Urinary bladder (tissue), 4 donors: ENCODE measurements around the gene PRAME. TPM values are rescaled to one million over a fixed set of nuclear protein-coding genes. Genes with fewer than 3 reads are reported as not detected.
"Not testable (repeated sequence)": the region's sequence is repeated elsewhere in the genome, so short reads cannot be mapped to it uniquely, and the experiment has no call there.

Experiments used
- DNase-seq: peaks from one replicate; pipeline ENCODE4 v3.0.0-alpha.2; 2015; ENCODE audit errors: extremely low spot score
- H3K27ac ChIP-seq: one replicate; pipeline ENCODE4 v1.5.1; 2013; ENCODE audit warnings: low read depth, mild to moderate bottlenecking, moderate library complexity
- H3K36me3 ChIP-seq: one replicate; pipeline ENCODE4 v1.6.1; 2013; ENCODE audit warnings: mild to moderate bottlenecking, moderate library complexity; ENCODE audit not compliant: insufficient read depth
- H3K4me1 ChIP-seq: one replicate; pipeline ENCODE4 v1.6.1; 2013; ENCODE audit warnings: mild to moderate bottlenecking, moderate library complexity; ENCODE audit not compliant: insufficient read depth
- H3K4me3 ChIP-seq: one replicate; pipeline ENCODE4 v1.5.1; 2013; ENCODE audit warnings: low read depth, low read length
- WGBS: extraction: QIAGEN DNeasy Blood & Tissue Kit; methylation state at CpG from one replicate; pipeline ENCODE4 v1.1.7; 2013; 5-methylcytosine and 5-hydroxymethylcytosine counted together
- polyA plus RNA-seq: library from polyadenylated mRNA; stranded (reverse); fragments of 200-250 nt; gene quantifications from one replicate; pipeline ENCODE4 v1.2.3, GENCODE V29; 2013
- small RNA-seq: library from RNA; depleted of rRNA; stranded (forward); fragments of <200 nt; gene quantifications from one replicate; pipeline ENCODE3, GENCODE V24; 2014
- total RNA-seq: library from RNA; depleted of rRNA; stranded (reverse); fragments of >200 nt; gene quantifications from one replicate; pipeline ENCODE4 v1.2.3, GENCODE V29; 2014
- donor health status: healthy with polysubstance abuse.
- donor health status: healthy.

PRAME gene
- total and polyA plus RNA-seq, 2 donors: not detected

GRCh38 chr22:22514431-22514830 lies 44.6 kb downstream of the PRAME start:
- WGBS: 62% methylated on average over 8 of the region's 8 CpGs
- H3K4me3 ChIP-seq, H3K36me3 ChIP-seq, H3K27ac ChIP-seq, DNase-seq, H3K4me1 ChIP-seq: not testable (repeated sequence)

- no peak overlapping the region for H3K27ac ChIP-seq
- 90% methylated on average over 2 of the region's 2 CpGs for WGBS
- H3K4me1 ChIP-seq: no peaks in the 10 kb centered on the region
- no peak for DNase-seq
- no peaks in the 10 kb centered on the region for H3K36me3 ChIP-seq
- no peak overlapping the region for H3K4me3 ChIP-seq
These were observed 45.4 kb downstream of the PRAME start for GRCh38 chr22:22513619-22514018.

- DNase-seq: no peak
- no peak overlapping the region for H3K27ac ChIP-seq
- H3K4me3 ChIP-seq: no peak overlapping the region
- no peaks in the 10 kb centered on the region for H3K36me3 ChIP-seq
- 73% methylated on average over 5 of the region's 5 CpGs for WGBS
- H3K4me1 ChIP-seq: no peaks in the 10 kb centered on the region
These were observed 46.1 kb downstream of the PRAME start for GRCh38 chr22:22512951-22513350.

- WGBS: 97% methylated on average over 7 of the region's 7 CpGs
- DNase-seq, H3K36me3 ChIP-seq, H3K4me1 ChIP-seq, H3K27ac ChIP-seq, H3K4me3 ChIP-seq: not testable (repeated sequence)
These were observed 48.2 kb downstream of the PRAME start for GRCh38 chr22:22510833-22511232.

- not testable (repeated sequence) for H3K4me3 ChIP-seq, H3K4me1 ChIP-seq, DNase-seq, H3K27ac ChIP-seq, H3K36me3 ChIP-seq
- WGBS: 96% methylated on average over 6 of the region's 6 CpGs
These were observed 49.2 kb downstream of the PRAME start for GRCh38 chr22:22509912-22510311.

GRCh38 chr22:22508274-22509176 lies 50.5 kb downstream of the PRAME start, which contains the start of gene ZNF280B:
Gene ZNF280B (minus strand): TSS chr22:22508742. CDS start chr22:22489398, 19,344 bp downstream.
- Histone ChIP-seq H3K36me3 (no peaks in the 10 kb centered on the region), H3K4me1 (no peaks in the 10 kb centered on the region), H3K4me3 (peak within 1 kb of the TSS; percentile 34), H3K27ac (no peak within 1 kb of the TSS)
- peak; percentile 7 for DNase-seq
- WGBS: 3% methylated on average over 72 of the region's 72 CpGs

- Histone ChIP-seq H3K4me1 (no peaks in the 10 kb centered on the region), H3K27ac (no peak overlapping the region), H3K4me3 (peak overlapping the region; percentile 34), H3K36me3 (no peaks in the 10 kb centered on the region)
- no peak for DNase-seq
- WGBS: 31% methylated on average over 13 of the region's 13 CpGs
These were observed 51.3 kb downstream of the PRAME start for GRCh38 chr22:22507743-22508273.

GRCh38 chr22:22506736-22507135 lies 52.3 kb downstream of the PRAME start:
- H3K4me3 ChIP-seq: no peak overlapping the region
- no peak overlapping the region for H3K27ac ChIP-seq
- 98% methylated on average over 1 of the region's 1 CpG for WGBS
- no peaks in the 10 kb centered on the region for H3K36me3 ChIP-seq
- no peak for DNase-seq
- no peaks in the 10 kb centered on the region for H3K4me1 ChIP-seq

GRCh38 chr22:22498267-22498666 lies 60.8 kb downstream of the PRAME start:
- no peaks in the 10 kb centered on the region for H3K4me1 ChIP-seq
- H3K36me3 ChIP-seq: no peaks in the 10 kb centered on the region
- H3K4me3 ChIP-seq: no peak overlapping the region
- DNase-seq: no peak
- H3K27ac ChIP-seq: no peak overlapping the region
- WGBS: 79% methylated on average over 2 of the region's 2 CpGs

Small RNAs within 50 kb of the gene (small RNA-seq; reads per million reads assigned to genes)
- not detected for gene IGLV2-34

Other genes with a start within 250 kb of the PRAME start
- gene ZNF280B, start 50.5 kb downstream of the PRAME start, total RNA-seq: 1.9 TPM
- gene ZNF280B, start 50.5 kb downstream of the PRAME start, polyA plus RNA-seq: 0.48 TPM
- not detected for gene ZNF280A, start 39.0 kb downstream of the PRAME start, total RNA-seq
- not detected for gene ZNF280A, start 39.0 kb downstream of the PRAME start, polyA plus RNA-seq
- not detected for gene GGTLC2, start 85.3 kb upstream of the PRAME start, total RNA-seq
- gene GGTLC2, start 85.3 kb upstream of the PRAME start, polyA plus RNA-seq: not detected